MM.1S (cell line): ENCODE data around the gene CCDC138.

Source experiments
- EZH2 ChIP-seq: fragments of 300-600 bp; sonication (generic); optimal IDR thresholded peaks from 2 replicates; pipeline ENCODE3; 2017; ENCODE audit warnings: low read depth, mild to moderate bottlenecking, antibody characterized with exemption, low read length, mixed read lengths
- EZH2phosphoT487 ChIP-seq: fragments of 300-600 bp; sonication (generic); IDR thresholded peaks from 2 replicates; pipeline ENCODE4 v1.6.1; 2018; ENCODE audit warnings: antibody characterized with exemption, low read length
- TF ChIP-seq, protein P1 (sequence below): fragments of 300-600 bp; sonication (generic); IDR thresholded peaks from 2 replicates; pipeline ENCODE4 v1.5.1; 2016; ENCODE audit warnings: antibody characterized with exemption, low read length, mixed read lengths

DNA sequence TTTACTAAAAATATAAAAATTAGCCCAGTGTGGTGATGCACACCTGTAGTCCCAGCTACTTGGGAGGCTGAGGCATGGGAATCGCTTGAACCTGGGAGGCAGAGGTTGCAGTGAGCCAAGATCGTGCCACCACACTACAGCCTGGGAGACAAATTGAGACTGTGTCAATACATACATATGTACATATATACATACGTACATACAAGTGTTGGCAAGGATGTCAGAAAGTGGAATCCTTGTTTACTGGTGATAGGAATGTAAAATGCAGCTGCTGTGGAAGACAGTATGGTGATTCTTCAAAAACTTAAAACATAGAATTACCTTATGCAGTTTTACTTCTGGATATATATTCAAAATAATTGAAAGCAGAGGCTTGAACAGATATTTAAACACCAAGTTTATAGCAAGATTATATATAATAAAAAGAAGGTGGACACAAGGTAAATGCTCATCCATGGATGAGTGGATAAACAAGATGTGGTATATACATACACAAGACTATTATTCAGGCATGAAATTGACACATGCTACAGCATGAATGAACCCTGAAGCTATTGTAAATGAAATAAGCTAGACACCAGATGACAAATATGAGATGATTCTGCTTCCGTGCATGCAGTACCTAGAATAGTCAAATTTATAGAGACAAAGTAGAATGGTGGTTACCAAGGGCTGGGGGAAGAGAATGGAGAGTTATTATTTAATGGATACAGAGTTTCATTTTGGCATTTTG, 43.2 kb downstream of the CCDC138 start:
- TF ChIP-seq, protein P1, sequence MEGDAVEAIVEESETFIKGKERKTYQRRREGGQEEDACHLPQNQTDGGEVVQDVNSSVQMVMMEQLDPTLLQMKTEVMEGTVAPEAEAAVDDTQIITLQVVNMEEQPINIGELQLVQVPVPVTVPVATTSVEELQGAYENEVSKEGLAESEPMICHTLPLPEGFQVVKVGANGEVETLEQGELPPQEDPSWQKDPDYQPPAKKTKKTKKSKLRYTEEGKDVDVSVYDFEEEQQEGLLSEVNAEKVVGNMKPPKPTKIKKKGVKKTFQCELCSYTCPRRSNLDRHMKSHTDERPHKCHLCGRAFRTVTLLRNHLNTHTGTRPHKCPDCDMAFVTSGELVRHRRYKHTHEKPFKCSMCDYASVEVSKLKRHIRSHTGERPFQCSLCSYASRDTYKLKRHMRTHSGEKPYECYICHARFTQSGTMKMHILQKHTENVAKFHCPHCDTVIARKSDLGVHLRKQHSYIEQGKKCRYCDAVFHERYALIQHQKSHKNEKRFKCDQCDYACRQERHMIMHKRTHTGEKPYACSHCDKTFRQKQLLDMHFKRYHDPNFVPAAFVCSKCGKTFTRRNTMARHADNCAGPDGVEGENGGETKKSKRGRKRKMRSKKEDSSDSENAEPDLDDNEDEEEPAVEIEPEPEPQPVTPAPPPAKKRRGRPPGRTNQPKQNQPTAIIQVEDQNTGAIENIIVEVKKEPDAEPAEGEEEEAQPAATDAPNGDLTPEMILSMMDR: no peak
- TF ChIP-seq EZH2: no peak
- TF ChIP-seq EZH2phosphoT487: no peak
